Smooth muscle cell (in vitro differentiated cells): ENCODE measurements around the gene SYN1. TPM values are rescaled to one million over a fixed set of nuclear protein-coding genes. Genes with fewer than 3 reads are reported as not detected.

Source experiments
- DNase-seq: peaks from one replicate; lab custom pipeline; 2025; ENCODE audit not compliant: unreplicated experiment; lab: John Stamatoyannopoulos, UW
- H2AFZ ChIP-seq: fragments of 200-600 bp; sonication (generic); 2 replicates; pipeline ENCODE4 v1.6.0; 2016; ENCODE audit warnings: antibody characterized with exemption, low read depth, mild to moderate bottlenecking
- H3F3A ChIP-seq: fragments of 200-600 bp; sonication (generic); 2 replicates; pipeline ENCODE4 v1.6.0; 2017; ENCODE audit warnings: antibody characterized with exemption, low read depth
- H3K27ac ChIP-seq: fragments of 200-600 bp; sonication (generic); 2 replicates; pipeline ENCODE4 v1.5.1; 2016; ENCODE audit warnings: low read depth, mild to moderate bottlenecking
- H3K27me3 ChIP-seq: fragments of 200-600 bp; sonication (generic); 2 replicates; pipeline ENCODE4 v1.6.1; 2016; ENCODE audit warnings: low read depth, mild to moderate bottlenecking
- H3K36me3 ChIP-seq: fragments of 200-600 bp; sonication (generic); 2 replicates; pipeline ENCODE4 v1.5.1; 2016; ENCODE audit warnings: low read depth
- H3K4me1 ChIP-seq: fragments of 200-600 bp; sonication (generic); 2 replicates; pipeline ENCODE4 v1.5.1; 2016; ENCODE audit warnings: low read depth
- H3K4me2 ChIP-seq: fragments of 200-600 bp; sonication (generic); 2 replicates; pipeline ENCODE4 v1.6.0; 2016; ENCODE audit warnings: mild to moderate bottlenecking
- H3K4me3 ChIP-seq: fragments of 200-600 bp; sonication (generic); 2 replicates; pipeline ENCODE4 v1.5.1; 2016; ENCODE audit warnings: mild to moderate bottlenecking
- H3K79me2 ChIP-seq: fragments of 200-600 bp; sonication (generic); 2 replicates; pipeline ENCODE4 v1.6.0; 2016; ENCODE audit warnings: low read depth, mild to moderate bottlenecking
- H3K9ac ChIP-seq: fragments of 200-600 bp; sonication (generic); 2 replicates; pipeline ENCODE4 v1.6.0; 2016; ENCODE audit warnings: low read depth
- H3K9me3 ChIP-seq: fragments of 200-600 bp; sonication (generic); replicated peaks from 2 replicates; pipeline ENCODE4 v1.5.1; 2016; ENCODE audit warnings: low read depth
- H4K20me1 ChIP-seq: fragments of 200-600 bp; sonication (generic); 2 replicates; pipeline ENCODE4 v1.6.0; 2016; ENCODE audit warnings: low read depth
- WGBS: methylation state at CpG from one replicate; pipeline ENCODE4 v1.1.7; 2016; ENCODE audit warnings: low lambda C conversion rate; 5-methylcytosine and 5-hydroxymethylcytosine counted together
- polyA plus RNA-seq: library from polyadenylated mRNA; unstranded; fragments of >200 nt; fragmentation: Nextera tagmentation; extraction: Ambion mirVana; gene quantifications from 2 replicates; pipeline ENCODE4 v1.2.1, GENCODE V29; 2016
- total RNA-seq: library from RNA; depleted of rRNA; stranded (reverse); fragments of >200 nt; gene quantifications from 2 replicates; pipeline ENCODE4 v1.2.3, GENCODE V29; 2014
- TF ChIP-seq, protein P1 (sequence below): fragments of 200-600 bp; sonication (generic); IDR thresholded peaks from 2 replicates; pipeline ENCODE4 v1.5.1; 2017; ENCODE audit warnings: borderline replicate concordance, mild to moderate bottlenecking, antibody characterized with exemption; ENCODE audit not compliant: insufficient read depth, poor library complexity, severe bottlenecking

The SYN1 gene
- total and polyA plus RNA-seq, 2 experiments from 2014 or later = 5.1 to 9.1 TPM

DNA sequence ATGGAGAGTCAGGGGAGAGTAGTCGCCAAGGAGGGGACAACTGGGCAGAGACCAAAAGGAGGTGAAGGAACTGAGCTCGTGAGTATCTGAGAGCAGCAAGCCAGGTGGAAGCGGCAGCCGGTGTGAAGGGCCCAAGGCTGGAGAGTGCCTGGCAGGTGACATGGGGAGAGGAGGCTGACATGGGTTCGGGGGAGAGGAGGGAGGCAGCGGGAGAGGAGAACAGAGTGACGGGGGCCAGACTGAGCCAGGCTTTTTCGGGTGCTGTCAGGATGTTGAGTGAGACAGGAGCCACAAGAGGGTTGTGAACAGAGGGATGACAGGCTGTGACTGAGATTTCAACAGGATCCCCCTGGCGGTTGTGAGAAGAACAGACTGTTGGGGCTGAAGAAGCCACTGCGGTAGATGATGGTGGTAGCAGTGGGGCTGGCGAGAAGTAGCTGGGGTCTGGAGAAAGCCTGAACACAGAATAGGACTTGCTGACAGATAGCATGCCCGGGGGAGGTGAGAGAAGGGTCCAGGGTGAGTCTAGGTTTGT, 25.0 kb upstream of the SYN1 start:
- Histone ChIP-seq H3K4me1 (no peaks in the 10 kb centered on the region), H3K9ac (no peak overlapping the region), H3K4me2 (no peak overlapping the region), H3K79me2 (peaks cover 15% of the 10 kb centered on the region), H2AFZ (no peak overlapping the region), H3K27ac (no peak overlapping the region), H3K36me3 (no peaks in the 10 kb centered on the region), H3K27me3 (no peaks in the 10 kb centered on the region), H4K20me1 (peaks cover 19% of the 10 kb centered on the region), H3K9me3 (no peaks in the 10 kb centered on the region), H3F3A (no peaks in the 10 kb centered on the region), H3K4me3 (no peak overlapping the region)
- TF ChIP-seq, protein P1, sequence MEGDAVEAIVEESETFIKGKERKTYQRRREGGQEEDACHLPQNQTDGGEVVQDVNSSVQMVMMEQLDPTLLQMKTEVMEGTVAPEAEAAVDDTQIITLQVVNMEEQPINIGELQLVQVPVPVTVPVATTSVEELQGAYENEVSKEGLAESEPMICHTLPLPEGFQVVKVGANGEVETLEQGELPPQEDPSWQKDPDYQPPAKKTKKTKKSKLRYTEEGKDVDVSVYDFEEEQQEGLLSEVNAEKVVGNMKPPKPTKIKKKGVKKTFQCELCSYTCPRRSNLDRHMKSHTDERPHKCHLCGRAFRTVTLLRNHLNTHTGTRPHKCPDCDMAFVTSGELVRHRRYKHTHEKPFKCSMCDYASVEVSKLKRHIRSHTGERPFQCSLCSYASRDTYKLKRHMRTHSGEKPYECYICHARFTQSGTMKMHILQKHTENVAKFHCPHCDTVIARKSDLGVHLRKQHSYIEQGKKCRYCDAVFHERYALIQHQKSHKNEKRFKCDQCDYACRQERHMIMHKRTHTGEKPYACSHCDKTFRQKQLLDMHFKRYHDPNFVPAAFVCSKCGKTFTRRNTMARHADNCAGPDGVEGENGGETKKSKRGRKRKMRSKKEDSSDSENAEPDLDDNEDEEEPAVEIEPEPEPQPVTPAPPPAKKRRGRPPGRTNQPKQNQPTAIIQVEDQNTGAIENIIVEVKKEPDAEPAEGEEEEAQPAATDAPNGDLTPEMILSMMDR = peak; percentile 40
- no peak for DNase-seq
- WGBS = 71% methylated on average over 12 of the region's 12 CpGs

DNA sequence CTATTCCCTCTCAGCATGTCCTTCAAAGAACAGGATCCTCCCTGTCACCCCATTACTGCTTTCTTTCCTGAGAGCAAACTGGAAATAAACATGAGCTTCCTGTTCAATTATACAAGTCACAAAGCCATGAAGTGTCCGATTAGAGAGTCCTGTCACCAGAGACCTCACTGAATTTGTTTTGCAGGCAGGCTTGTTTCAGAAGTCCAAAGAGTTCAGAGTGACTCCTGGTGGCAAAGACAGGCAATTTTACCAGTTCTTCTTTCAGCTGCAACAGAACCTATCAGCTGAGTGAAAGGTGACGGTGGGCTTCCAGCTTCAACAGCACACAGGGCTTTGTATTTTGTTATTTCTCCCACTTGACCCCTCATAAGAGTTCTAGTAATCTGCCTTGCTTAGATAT, 24.3 kb upstream of the SYN1 start:
- Histone ChIP-seq H3K27me3 (no peaks in the 10 kb centered on the region), H3K4me3 (no peak overlapping the region), H3K27ac (no peak overlapping the region), H3K79me2 (peaks cover 9% of the 10 kb centered on the region), H3K9ac (no peak overlapping the region), H3K36me3 (no peaks in the 10 kb centered on the region), H4K20me1 (peaks cover 19% of the 10 kb centered on the region), H3K9me3 (no peaks in the 10 kb centered on the region), H3K4me2 (no peak overlapping the region), H3K4me1 (no peaks in the 10 kb centered on the region), H2AFZ (no peak overlapping the region), H3F3A (no peaks in the 10 kb centered on the region)
- 63% methylated on average over 2 of the region's 2 CpGs for WGBS
- no peak for DNase-seq
- TF ChIP-seq, protein P1 = peak; percentile 18

DNA sequence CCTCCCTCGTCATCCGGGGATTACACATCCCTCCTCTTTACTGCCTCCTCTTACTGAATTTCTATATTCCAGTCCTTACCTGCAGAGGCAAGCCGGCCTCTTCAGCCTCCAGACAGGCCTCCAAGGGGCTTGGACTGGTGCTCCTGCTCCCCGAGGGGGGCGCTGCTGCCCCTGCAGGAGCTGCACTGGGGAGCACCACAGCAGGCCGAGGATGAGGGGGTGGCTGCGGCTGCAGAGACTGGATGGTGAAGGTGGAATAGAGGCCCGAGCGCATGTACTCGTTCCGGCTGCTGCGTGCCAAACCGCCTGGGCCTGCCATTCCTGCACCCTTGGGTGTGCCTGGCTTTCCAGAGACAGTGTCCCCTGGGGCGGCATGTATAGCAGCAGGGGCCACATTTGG, 19.2 kb upstream of the SYN1 start:
- H3K4me2 ChIP-seq = no peak overlapping the region
- no peaks in the 10 kb centered on the region for H3K4me1 ChIP-seq
- WGBS = 88% methylated on average over 14 of the region's 14 CpGs
- no peaks in the 10 kb centered on the region for H3K9me3 ChIP-seq
- no peaks in the 10 kb centered on the region for H3F3A ChIP-seq
- H3K79me2 ChIP-seq = peaks cover 2% of the 10 kb centered on the region
- TF ChIP-seq, protein P1 = no peak
- no peaks in the 10 kb centered on the region for H3K27me3 ChIP-seq
- no peak overlapping the region for H3K9ac ChIP-seq
- H3K4me3 ChIP-seq = no peak overlapping the region
- H2AFZ ChIP-seq = no peak overlapping the region
- H3K27ac ChIP-seq = no peak overlapping the region
- H4K20me1 ChIP-seq = peaks cover 7% of the 10 kb centered on the region
- DNase-seq = no peak
- no peaks in the 10 kb centered on the region for H3K36me3 ChIP-seq

DNA sequence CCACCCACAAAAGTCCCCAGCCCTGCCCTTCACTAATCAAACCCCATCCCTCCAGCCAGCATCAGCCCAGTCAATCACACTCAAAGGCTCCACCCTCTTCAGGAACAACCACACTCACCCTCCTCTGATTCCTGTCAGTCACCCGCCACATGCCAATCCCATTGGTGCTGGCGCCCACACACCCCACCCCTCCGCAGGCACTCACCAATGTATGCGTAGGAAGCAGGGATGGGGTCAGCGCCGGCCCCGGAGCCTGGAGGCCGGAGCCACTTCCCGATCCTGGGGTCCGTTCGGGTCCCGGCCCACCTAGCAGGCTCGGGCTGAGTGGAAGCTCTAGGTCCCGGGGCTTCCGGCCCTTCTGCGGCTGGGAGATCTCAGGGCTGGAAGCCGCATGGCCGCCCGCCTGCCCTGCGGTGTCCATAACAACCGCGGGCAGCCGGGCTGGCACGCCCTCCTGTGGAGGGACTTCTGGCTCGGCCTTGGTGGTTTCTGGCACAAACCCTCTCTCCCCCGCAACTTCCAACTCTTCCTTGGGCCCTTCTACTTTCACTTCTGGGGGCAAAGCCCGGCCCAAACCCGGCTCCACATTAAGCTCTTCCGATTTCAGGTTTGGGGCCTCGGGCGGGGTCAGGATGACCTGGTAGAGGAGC, 18.0 kb upstream of the SYN1 start:
- no peak overlapping the region for H3K9ac ChIP-seq
- no peak overlapping the region for H3K4me3 ChIP-seq
- no peak overlapping the region for H3K27ac ChIP-seq

More for the DNA sequence above, 18.0 kb upstream of the SYN1 start:
- no peak overlapping the region for H3K4me2 ChIP-seq
- 86% methylated on average over 24 of the region's 31 CpGs for WGBS
- no peaks in the 10 kb centered on the region for H3K27me3 ChIP-seq
- TF ChIP-seq, protein P1 = no peak
- no peaks in the 10 kb centered on the region for H4K20me1 ChIP-seq
- H3K9me3 ChIP-seq = no peaks in the 10 kb centered on the region
- H2AFZ ChIP-seq = no peak overlapping the region
- H3K36me3 ChIP-seq = no peaks in the 10 kb centered on the region
- H3K79me2 ChIP-seq = no peaks in the 10 kb centered on the region
- no peaks in the 10 kb centered on the region for H3K4me1 ChIP-seq
- H3F3A ChIP-seq = no peaks in the 10 kb centered on the region
- DNase-seq = no peak
